Measurements from ENCODE around the gene SLC2A13. TPM values are rescaled to one million over a fixed set of nuclear protein-coding genes. Genes with fewer than 3 reads are reported as not detected.
"Not testable (repeated sequence)": the region's sequence is repeated elsewhere in the genome, so short reads cannot be mapped to it uniquely, and the experiment has no call there.

Gene SLC2A13
- total RNA-seq, 1 donor from 2014 or later: 15.8 TPM

GRCh38 chr12:40034712-40035111 lies 71.2 kb downstream of the SLC2A13 start:
- DNase-seq (ENCODE audit: low spot score): no peak
- Mint-ChIP-seq H3K9me3 (ENCODE audit: unreplicated experiment) (no peaks in the 10 kb centered on the region), H3K36me3 (ENCODE audit: low read depth, unreplicated experiment) (no peaks in the 10 kb centered on the region), H3K4me3 (ENCODE audit: unreplicated experiment) (no peak overlapping the region), H3K4me1 (ENCODE audit: unreplicated experiment) (peaks cover 18% of the 10 kb centered on the region), H3K27ac (ENCODE audit: unreplicated experiment) (no peak overlapping the region), H3K27me3 (ENCODE audit: unreplicated experiment) (no peaks in the 10 kb centered on the region)
- no peak for TF ChIP-seq CTCF (IDR thresholded peaks at IDR 0.05; ENCODE audit: unreplicated experiment)

GRCh38 chr12:40034156-40034555 lies 71.7 kb downstream of the SLC2A13 start:
- H3K4me1 Mint-ChIP-seq (ENCODE audit: unreplicated experiment): peaks cover 14% of the 10 kb centered on the region
- H3K4me3 Mint-ChIP-seq (ENCODE audit: unreplicated experiment): no peak overlapping the region
- H3K27me3 Mint-ChIP-seq (ENCODE audit: unreplicated experiment): no peaks in the 10 kb centered on the region
- no peak for TF ChIP-seq CTCF (IDR thresholded peaks at IDR 0.05; ENCODE audit: unreplicated experiment)
- H3K27ac Mint-ChIP-seq (ENCODE audit: unreplicated experiment): no peak overlapping the region
- no peaks in the 10 kb centered on the region for H3K36me3 Mint-ChIP-seq (ENCODE audit: low read depth, unreplicated experiment)
- no peak for DNase-seq (ENCODE audit: low spot score)
- no peaks in the 10 kb centered on the region for H3K9me3 Mint-ChIP-seq (ENCODE audit: unreplicated experiment)

GRCh38 chr12:40033242-40033630 lies 72.6 kb downstream of the SLC2A13 start:
- H3K4me3 Mint-ChIP-seq (ENCODE audit: unreplicated experiment): no peak overlapping the region
- H3K9me3 Mint-ChIP-seq (ENCODE audit: unreplicated experiment): no peaks in the 10 kb centered on the region
- no peak for DNase-seq (ENCODE audit: low spot score)
- H3K27ac Mint-ChIP-seq (ENCODE audit: unreplicated experiment): no peak overlapping the region
- H3K4me1 Mint-ChIP-seq (ENCODE audit: unreplicated experiment): peaks cover 13% of the 10 kb centered on the region
- no peaks in the 10 kb centered on the region for H3K36me3 Mint-ChIP-seq (ENCODE audit: low read depth, unreplicated experiment)
- TF ChIP-seq CTCF (IDR thresholded peaks at IDR 0.05; ENCODE audit: unreplicated experiment): no peak
- H3K27me3 Mint-ChIP-seq (ENCODE audit: unreplicated experiment): no peaks in the 10 kb centered on the region

- no peak for DNase-seq (ENCODE audit: low spot score)
- Mint-ChIP-seq H3K27me3 (ENCODE audit: unreplicated experiment) (no peaks in the 10 kb centered on the region), H3K36me3 (ENCODE audit: low read depth, unreplicated experiment) (no peaks in the 10 kb centered on the region), H3K9me3 (ENCODE audit: unreplicated experiment) (no peaks in the 10 kb centered on the region), H3K4me3 (ENCODE audit: unreplicated experiment) (no peak overlapping the region), H3K27ac (ENCODE audit: unreplicated experiment) (no peak overlapping the region), H3K4me1 (ENCODE audit: unreplicated experiment) (peaks cover 13% of the 10 kb centered on the region)
- no peak for TF ChIP-seq CTCF (IDR thresholded peaks at IDR 0.05; ENCODE audit: unreplicated experiment)
Observed at GRCh38 chr12:40032433-40033241, 73.2 kb downstream of the SLC2A13 start.

- H3K4me1 Mint-ChIP-seq (ENCODE audit: unreplicated experiment): peaks cover 13% of the 10 kb centered on the region
- no peak for TF ChIP-seq CTCF (IDR thresholded peaks at IDR 0.05; ENCODE audit: unreplicated experiment)
- H3K9me3 Mint-ChIP-seq (ENCODE audit: unreplicated experiment): no peaks in the 10 kb centered on the region
Observed at GRCh38 chr12:40031965-40032364, 73.9 kb downstream of the SLC2A13 start.

GRCh38 chr12:40030970-40031369 lies 74.9 kb downstream of the SLC2A13 start:
- H3K27ac Mint-ChIP-seq (ENCODE audit: unreplicated experiment); H3K27me3 Mint-ChIP-seq (ENCODE audit: unreplicated experiment); H3K4me3 Mint-ChIP-seq (ENCODE audit: unreplicated experiment); H3K9me3 Mint-ChIP-seq (ENCODE audit: unreplicated experiment); DNase-seq (ENCODE audit: low spot score); H3K36me3 Mint-ChIP-seq (ENCODE audit: low read depth, unreplicated experiment): not testable (repeated sequence)
- peaks cover 13% of the 10 kb centered on the region for H3K4me1 Mint-ChIP-seq (ENCODE audit: unreplicated experiment)

More at GRCh38 chr12:40031965-40032364, 73.9 kb downstream of the SLC2A13 start:
- no peak overlapping the region for H3K27ac Mint-ChIP-seq (ENCODE audit: unreplicated experiment)
- H3K27me3 Mint-ChIP-seq (ENCODE audit: unreplicated experiment): no peaks in the 10 kb centered on the region
- no peak for DNase-seq (ENCODE audit: low spot score)
- H3K4me3 Mint-ChIP-seq (ENCODE audit: unreplicated experiment): no peak overlapping the region
- H3K36me3 Mint-ChIP-seq (ENCODE audit: low read depth, unreplicated experiment): no peaks in the 10 kb centered on the region

Measured in endothelial cell (in vitro differentiated cells).